Stimulated activated effector memory CD8-positive, alpha-beta T cell treated with anti-CD3 and anti-CD28 coated beads, Interleukin-12 subunit alpha, Interleukin-12 subunit beta, amount 100 ng/mL, for 72 hours (primary cell): Measurements from ENCODE around the gene AMBRA1.
A peak's percentile ranks its signal among the peaks of the same experiment; 100 is the strongest.

Source experiments
- ATAC-seq: fragments of 150-1000 bp; cut with Tn5 transposase; 2 replicates; pipeline ENCODE4 v1.10.0; 2021
- DNase-seq, 2 donors: peaks; one replicate each; pipeline ENCODE4 v3.0.0; 2021 to 2022; ENCODE audit warnings: low spot score in 2 of 2
- H3K27ac Mint-ChIP-seq: one replicate; pipeline ENCODE4 v1.8.0; 2022; ENCODE audit warnings: mild to moderate bottlenecking, mixed read lengths
- H3K36me3 Mint-ChIP-seq: one replicate; pipeline ENCODE4 v1.8.0; 2022; ENCODE audit warnings: mild to moderate bottlenecking, mixed read lengths
- H3K4me1 Mint-ChIP-seq: one replicate; pipeline ENCODE4 v1.8.0; 2022; ENCODE audit warnings: mixed read lengths
- H3K4me3 Mint-ChIP-seq: one replicate; pipeline ENCODE4 v1.8.0; 2022; ENCODE audit warnings: mild to moderate bottlenecking, mixed read lengths
- H3K9me3 Mint-ChIP-seq: one replicate; pipeline ENCODE4 v1.8.0; 2022; ENCODE audit warnings: mixed read lengths

Gene AMBRA1

GRCh38 chr11:46593550-46594373 is at the start of gene AMBRA1:
TSS of gene AMBRA1 (minus strand) at chr11:46594023. CDS start at chr11:46548380, 45,643 bp downstream.
- peak within 1 kb of the TSS; percentile 98 for H3K4me3 Mint-ChIP-seq
- peak; percentile 82 to 95 for DNase-seq
- peaks cover 32% of the 10 kb centered on the region for H3K36me3 Mint-ChIP-seq
- H3K27ac Mint-ChIP-seq: peak within 1 kb of the TSS; percentile 94
- H3K9me3 Mint-ChIP-seq: no peaks in the 10 kb centered on the region
- H3K4me1 Mint-ChIP-seq: peaks cover 48% of the 10 kb centered on the region
- peak; percentile 91 for ATAC-seq

GRCh38 chr11:46643531-46643930 is 49.7 kb upstream of the AMBRA1 start:
- Mint-ChIP-seq H3K4me3 (no peak overlapping the region), H3K27ac (no peak overlapping the region)

GRCh38 chr11:46642627-46643335 is 49.0 kb upstream of the AMBRA1 start:
- ATAC-seq: no peak
- peaks cover 79% of the 10 kb centered on the region for H3K36me3 Mint-ChIP-seq
- H3K4me3 Mint-ChIP-seq: no peak overlapping the region
- DNase-seq: no peak
- peaks cover 18% of the 10 kb centered on the region for H3K4me1 Mint-ChIP-seq
- no peaks in the 10 kb centered on the region for H3K9me3 Mint-ChIP-seq
- H3K27ac Mint-ChIP-seq: peak overlapping the region; percentile 20

More at GRCh38 chr11:46643531-46643930, 49.7 kb upstream of the AMBRA1 start:
- ATAC-seq (no peak), DNase-seq (no peak)
- Mint-ChIP-seq H3K9me3 (no peaks in the 10 kb centered on the region), H3K36me3 (peaks cover 86% of the 10 kb centered on the region), H3K4me1 (peaks cover 18% of the 10 kb centered on the region)

- ATAC-seq: no peak
- peaks cover 18% of the 10 kb centered on the region for H3K4me1 Mint-ChIP-seq
- DNase-seq: no peak
- peak overlapping the region; percentile 20 for H3K27ac Mint-ChIP-seq
- H3K4me3 Mint-ChIP-seq: no peak overlapping the region
- H3K9me3 Mint-ChIP-seq: no peaks in the 10 kb centered on the region
- H3K36me3 Mint-ChIP-seq: peaks cover 72% of the 10 kb centered on the region
These were observed 47.8 kb upstream of the AMBRA1 start for GRCh38 chr11:46641639-46642038.

GRCh38 chr11:46640036-46640788 is 46.4 kb upstream of the AMBRA1 start:
- Mint-ChIP-seq H3K4me1 (peaks cover 18% of the 10 kb centered on the region), H3K27ac (no peak overlapping the region), H3K9me3 (no peaks in the 10 kb centered on the region), H3K4me3 (no peak overlapping the region), H3K36me3 (peaks cover 59% of the 10 kb centered on the region)
- no peak for ATAC-seq
- DNase-seq: no peak

GRCh38 chr11:46639197-46639839 is 45.5 kb upstream of the AMBRA1 start:
- no peak overlapping the region for H3K4me3 Mint-ChIP-seq

GRCh38 chr11:46637546-46637945 is 43.7 kb upstream of the AMBRA1 start:
- no peak for ATAC-seq
- H3K4me1 Mint-ChIP-seq: peaks cover 20% of the 10 kb centered on the region
- H3K36me3 Mint-ChIP-seq: peaks cover 43% of the 10 kb centered on the region
- no peak for DNase-seq
- no peaks in the 10 kb centered on the region for H3K9me3 Mint-ChIP-seq
- H3K4me3 Mint-ChIP-seq: no peak overlapping the region
- H3K27ac Mint-ChIP-seq: no peak overlapping the region

More at GRCh38 chr11:46639197-46639839, 45.5 kb upstream of the AMBRA1 start:
- peaks cover 18% of the 10 kb centered on the region for H3K4me1 Mint-ChIP-seq
- peaks cover 50% of the 10 kb centered on the region for H3K36me3 Mint-ChIP-seq
- ATAC-seq (no peak), DNase-seq (no peak)
- H3K9me3 Mint-ChIP-seq: no peaks in the 10 kb centered on the region
- H3K27ac Mint-ChIP-seq: no peak overlapping the region

- Mint-ChIP-seq H3K4me3 (no peak overlapping the region), H3K9me3 (no peaks in the 10 kb centered on the region), H3K36me3 (peaks cover 47% of the 10 kb centered on the region), H3K4me1 (peaks cover 23% of the 10 kb centered on the region), H3K27ac (peak overlapping the region; percentile 29)
- DNase-seq (no peak), ATAC-seq (no peak)
These were observed 41.8 kb upstream of the AMBRA1 start for GRCh38 chr11:46635557-46636139.

- Mint-ChIP-seq H3K36me3 (peaks cover 50% of the 10 kb centered on the region), H3K9me3 (no peaks in the 10 kb centered on the region), H3K27ac (no peak overlapping the region), H3K4me3 (no peak overlapping the region), H3K4me1 (peaks cover 15% of the 10 kb centered on the region)
- DNase-seq (no peak), ATAC-seq (no peak)
These were observed 39.7 kb upstream of the AMBRA1 start for GRCh38 chr11:46633291-46634217.

- Mint-ChIP-seq H3K4me3 (no peak overlapping the region), H3K4me1 (peaks cover 15% of the 10 kb centered on the region), H3K27ac (no peak overlapping the region), H3K9me3 (no peaks in the 10 kb centered on the region), H3K36me3 (peaks cover 60% of the 10 kb centered on the region)
- no peak for ATAC-seq
- DNase-seq: no peak
These were observed 38.7 kb upstream of the AMBRA1 start for GRCh38 chr11:46632502-46632901.

- Mint-ChIP-seq H3K4me1 (peaks cover 15% of the 10 kb centered on the region), H3K9me3 (no peaks in the 10 kb centered on the region), H3K4me3 (no peak overlapping the region), H3K27ac (no peak overlapping the region), H3K36me3 (peaks cover 61% of the 10 kb centered on the region)
- DNase-seq: no peak
- ATAC-seq: no peak
These were observed 37.9 kb upstream of the AMBRA1 start for GRCh38 chr11:46631676-46632075.

GRCh38 chr11:46630237-46630636 is 36.4 kb upstream of the AMBRA1 start:
- H3K9me3 Mint-ChIP-seq: no peaks in the 10 kb centered on the region
- no peak for ATAC-seq
- peaks cover 22% of the 10 kb centered on the region for H3K4me1 Mint-ChIP-seq
- no peak overlapping the region for H3K4me3 Mint-ChIP-seq
- no peak overlapping the region for H3K27ac Mint-ChIP-seq
- DNase-seq: no peak
- peaks cover 74% of the 10 kb centered on the region for H3K36me3 Mint-ChIP-seq

GRCh38 chr11:46628961-46629360 is 35.1 kb upstream of the AMBRA1 start:
- Mint-ChIP-seq H3K4me3 (no peak overlapping the region), H3K4me1 (peaks cover 23% of the 10 kb centered on the region), H3K27ac (no peak overlapping the region), H3K36me3 (peaks cover 87% of the 10 kb centered on the region), H3K9me3 (no peaks in the 10 kb centered on the region)
- ATAC-seq (no peak), DNase-seq (no peak)

- DNase-seq: no peak
- no peak overlapping the region for H3K27ac Mint-ChIP-seq
- ATAC-seq: no peak
- no peak overlapping the region for H3K4me3 Mint-ChIP-seq
- no peaks in the 10 kb centered on the region for H3K9me3 Mint-ChIP-seq
- peaks cover 92% of the 10 kb centered on the region for H3K36me3 Mint-ChIP-seq
- H3K4me1 Mint-ChIP-seq: peaks cover 21% of the 10 kb centered on the region
These were observed 31.6 kb upstream of the AMBRA1 start for GRCh38 chr11:46625406-46625805.
